ENCODE measurements around the gene EIF4G3. TPM values are rescaled to one million over a fixed set of nuclear protein-coding genes. Genes with fewer than 3 reads are reported as not detected.

The EIF4G3 gene
- 10 to 100 TPM; 46.5 to 59.8 TPM for total RNA-seq
- polyA plus RNA-seq, result 10 to 100 TPM; 16.5 to 20.2 TPM
- long read RNA-seq, donor 1, partial matches to known transcripts, result 5 of 5 reads
- long read RNA-seq, donor 1, other reads (novel, unspliced or antisense), result 0 of 5 reads
- long read RNA-seq, donor 2, partial matches to known transcripts, result 5 of 6 reads
- long read RNA-seq, donor 2, other reads (novel, unspliced or antisense), result 0 of 6 reads
- long read RNA-seq, donor 3, partial matches to known transcripts, result 7 of 7 reads
- long read RNA-seq, donor 3, other reads (novel, unspliced or antisense), result 0 of 7 reads
- long read RNA-seq, donor 4, partial matches to known transcripts, result 9 of 9 reads
- long read RNA-seq, donor 4, other reads (novel, unspliced or antisense), result 0 of 9 reads
- long read RNA-seq, donor 5, partial matches to known transcripts, result 5 of 6 reads
- long read RNA-seq, donor 5, other reads (novel, unspliced or antisense), result 0 of 6 reads

- Histone ChIP-seq H3K27me3 (ENCODE audit: control insufficient read depth in 3 of 3, insufficient read depth in 3 of 3, low read length in 2 of 3) (no peaks in the 10 kb centered on the region), H3K4me1 (ENCODE audit: control insufficient read depth in 5 of 5, insufficient read depth in 5 of 5, low read length in 5 of 5) (peaks cover 0 to 13% (median 5%) of the 10 kb centered on the region in 5 donors), H3K9ac (ENCODE audit: insufficient read depth in 1 of 2, low read length in 2 of 2) (peak within 1 kb of the TSS; percentile 72 to 87), H3K4me3 (peak within 1 kb of the TSS; percentile 59), H3K27ac (ENCODE audit: low read depth in 1 of 2, low read length in 1 of 2) (peak within 1 kb of the TSS; percentile 91 to 93), H3K9me3 (ENCODE audit: control insufficient read depth in 4 of 4, insufficient read depth in 3 of 4, low read length in 3 of 4) (no peaks in the 10 kb centered on the region), H3K36me3 (ENCODE audit: control insufficient read depth in 4 of 4, insufficient read depth in 4 of 4, low read length in 4 of 4) (no peaks in the 10 kb centered on the region)
- no peak for TF ChIP-seq CTCF (IDR thresholded peaks at IDR 0.05; ENCODE audit: control extremely low read depth, extremely low read depth)
- 2 to 3% methylated on average over 67 to 90 of the region's 90 CpGs for WGBS, 2 donors
- DNase-seq (peak; percentile 99), ATAC-seq (ENCODE audit: insufficient read depth, low FRiP score) (peak; percentile 99)
Observed at GRCh38 chr1:21176586-21177555, at the start of gene EIF4G3. Gene EIF4G3, minus strand, starts transcription at chr1:21176897. Its CDS starts 174,155 bp downstream, at chr1:21002742.

GRCh38 chr1:21225065-21225464 lies 48.4 kb upstream of the EIF4G3 start:
- TF ChIP-seq CTCF (IDR thresholded peaks at IDR 0.05; ENCODE audit: control extremely low read depth, extremely low read depth), result no peak
- H3K36me3 ChIP-seq (ENCODE audit: control insufficient read depth in 4 of 4, insufficient read depth in 4 of 4, low read length in 4 of 4), result peaks cover 7 to 46% (median 17%) of the 10 kb centered on the region in 4 donors
- H3K9me3 ChIP-seq (ENCODE audit: control insufficient read depth in 4 of 4, insufficient read depth in 3 of 4, low read length in 3 of 4), result no peaks in the 10 kb centered on the region
- no peaks in the 10 kb centered on the region for H3K4me1 ChIP-seq (ENCODE audit: control insufficient read depth in 5 of 5, insufficient read depth in 5 of 5, low read length in 5 of 5)
- ATAC-seq (ENCODE audit: insufficient read depth, low FRiP score), result no peak
- H3K4me3 ChIP-seq, result no peak overlapping the region
- no peak overlapping the region for H3K9ac ChIP-seq (ENCODE audit: insufficient read depth in 1 of 2, low read length in 2 of 2)
- DNase-seq, result no peak
- WGBS, 2 donors, result 96 to 97% methylated on average over 33 of the region's 33 CpGs
- H3K27ac ChIP-seq (ENCODE audit: low read depth in 1 of 2, low read length in 1 of 2), result no peak overlapping the region
- no peaks in the 10 kb centered on the region for H3K27me3 ChIP-seq (ENCODE audit: control insufficient read depth in 3 of 3, insufficient read depth in 3 of 3, low read length in 2 of 3)

GRCh38 chr1:21220815-21221214 lies 44.1 kb upstream of the EIF4G3 start:
- Histone ChIP-seq H3K4me1 (ENCODE audit: control insufficient read depth in 5 of 5, insufficient read depth in 5 of 5, low read length in 5 of 5) (no peaks in the 10 kb centered on the region), H3K4me3 (no peak overlapping the region), H3K36me3 (ENCODE audit: control insufficient read depth in 4 of 4, insufficient read depth in 4 of 4, low read length in 4 of 4) (peaks cover 8 to 45% (median 12%) of the 10 kb centered on the region in 4 donors), H3K9ac (ENCODE audit: insufficient read depth in 1 of 2, low read length in 2 of 2) (no peak overlapping the region), H3K27ac (ENCODE audit: low read depth in 1 of 2, low read length in 1 of 2) (no peak overlapping the region), H3K9me3 (ENCODE audit: control insufficient read depth in 4 of 4, insufficient read depth in 3 of 4, low read length in 3 of 4) (no peaks in the 10 kb centered on the region), H3K27me3 (ENCODE audit: control insufficient read depth in 3 of 3, insufficient read depth in 3 of 3, low read length in 2 of 3) (no peaks in the 10 kb centered on the region)
- 74 to 77% methylated on average over 7 of the region's 7 CpGs for WGBS, 2 donors
- DNase-seq (peak in 2 of 3 donors; percentile 25 to 45), ATAC-seq (ENCODE audit: insufficient read depth, low FRiP score) (no peak)
- no peak for TF ChIP-seq CTCF (IDR thresholded peaks at IDR 0.05; ENCODE audit: control extremely low read depth, extremely low read depth)
